SK-N-SH treated with all-trans-retinoic acid at 6 μM for 48 hours (cell line): ENCODE data around the gene TRABD2B.

Experiments used
- ATAC-seq: fragments of 200-7000 bp; cut with Tn5 transposase; 3 replicates; pipeline ENCODE4 v1.9.1; 2020; ENCODE audit warnings: mild to moderate bottlenecking, moderate library complexity
- ISL1 ChIP-seq: fragments of 250-450 bp; sonication (Bioruptor Pico); IDR thresholded peaks from 2 replicates; pipeline ENCODE4 v2.1.2; 2022; ENCODE audit warnings: mild to moderate bottlenecking, moderate library complexity
- PPARA ChIP-seq: fragments of 250-450 bp; sonication (Bioruptor Pico); IDR thresholded peaks from 2 replicates; pipeline ENCODE4 v1.5.0; 2020; ENCODE audit warnings: mild to moderate bottlenecking, borderline replicate concordance
- RARB ChIP-seq: fragments of 250-450 bp; sonication (Bioruptor Pico); IDR thresholded peaks from 2 replicates; pipeline ENCODE4 v1.8.0; 2021; ENCODE audit warnings: mild to moderate bottlenecking, moderate library complexity
- SNAI2 ChIP-seq: fragments of 250-450 bp; sonication (Bioruptor Pico); IDR thresholded peaks from 2 replicates; pipeline ENCODE4 v1.5.0; 2020; ENCODE audit warnings: mild to moderate bottlenecking, moderate library complexity
- TOX ChIP-seq: fragments of 250-450 bp; sonication (Bioruptor Pico); IDR thresholded peaks from 2 replicates; pipeline ENCODE4 v1.8.0; 2021; ENCODE audit warnings: mild to moderate bottlenecking, moderate library complexity, borderline replicate concordance

The TRABD2B gene

GRCh38 chr1:47711184-47711847, 285.9 kb downstream of the TRABD2B start:
- TF ChIP-seq SNAI2 (CRISPR knock-in tag) (no peak), TOX (CRISPR knock-in tag) (no peak), RARB (CRISPR knock-in tag) (no peak), ISL1 (CRISPR knock-in tag) (no peak), PPARA (CRISPR knock-in tag) (no peak)
- TF ChIP-seq, all 23 proteins: peak for 0
- no peak for ATAC-seq
